Upper lobe of left lung (tissue), 6 donors: ENCODE data around the gene ST8SIA6. TPM values are rescaled to one million over a fixed set of nuclear protein-coding genes. Genes with fewer than 3 reads are reported as not detected.

Source experiments
- ATAC-seq, 2 donors: fragments of 200-7000 bp; cut with Tn5 transposase; one replicate each; pipeline ENCODE4 v1.9.1; 2022; ENCODE audit warnings: mild to moderate bottlenecking in 2 of 2, moderate library complexity in 2 of 2; ENCODE audit not compliant: low FRiP score in 2 of 2
- DNase-seq, 2 donors: peaks; one replicate each; pipeline ENCODE4 v3.0.0-alpha.2; 2019 to 2020
- H3K27ac ChIP-seq, 4 donors: fragments of 200-600 bp; sonication (generic); one replicate each; pipeline ENCODE4 v1.5.1; 2016 to 2019
- H3K27me3 ChIP-seq, 4 donors: fragments of 200-600 bp; sonication (generic); one replicate each; pipeline ENCODE4 v1.5.1; 2017 to 2019
- H3K36me3 ChIP-seq, 4 donors: fragments of 200-600 bp; sonication (generic); one replicate each; pipeline ENCODE4 v1.5.1; 2016 to 2019
- H3K4me1 ChIP-seq, 4 donors: fragments of 200-600 bp; sonication (generic); one replicate each; pipeline ENCODE4 v1.5.1; 2018 to 2019
- H3K4me3 ChIP-seq, 4 donors: fragments of 200-600 bp; sonication (generic); one replicate each; pipeline ENCODE4 v1.5.1; 2017 to 2019; ENCODE audit warnings: mild to moderate bottlenecking in 2 of 4, moderate library complexity in 1 of 4
- H3K9me3 ChIP-seq, 4 donors: fragments of 200-600 bp; sonication (generic); one replicate each; pipeline ENCODE4 v1.5.1; 2018 to 2019
- EP300 ChIP-seq, 4 donors: sonication (generic); formaldehyde crosslinking; IDR thresholded peaks; one replicate each; pipeline ENCODE4 v1.5.1; 2017; ENCODE audit warnings: antibody characterized with exemption in 4 of 4, control low read depth in 2 of 4
- POLR2A ChIP-seq, 4 donors: fragments of 450-650 bp; IDR thresholded peaks; one replicate each; pipeline ENCODE4 v1.5.1; 2016 to 2017; ENCODE audit warnings: antibody characterized with exemption in 4 of 4, mild to moderate bottlenecking in 2 of 4
- POLR2AphosphoS5 ChIP-seq, 2 donors: sonication (generic); formaldehyde crosslinking; IDR thresholded peaks; one replicate each; pipeline ENCODE4 v1.5.1; 2017; ENCODE audit warnings: antibody characterized with exemption in 2 of 2
- WGBS, 2 donors: methylation state at CpG; one replicate each; pipeline ENCODE4 v1.1.5; 2017 to 2018; 5-methylcytosine and 5-hydroxymethylcytosine counted together
- total RNA-seq, 6 donors: library from RNA; depleted of rRNA in 4 of 6; stranded (reverse); fragments of >200 nt in 4 of 6; gene quantifications; one replicate each; pipeline versions ENCODE4 v1.1.0 to v1.2.1, GENCODE V29; 2016 to 2021
- TF ChIP-seq, protein P1 (sequence below), 6 experiments: fragments of 450-650 bp in 4 of 6; fragments of 200-600 bp in 2 of 6; sonication (generic) in 2 of 6; IDR thresholded peaks; one replicate each; pipeline ENCODE4 v1.5.1; 2016 to 2019; ENCODE audit warnings: antibody characterized with exemption in 6 of 6
- donor health status: DM: no; HTN: no; CAD: no; lungs with moderate emphysema.
- donor health status: DM: no; HTN: yes; CAD: no; lungs with severe emphysema.

The ST8SIA6 gene
- total RNA-seq, 6 donors from 2014 or later = 5.5 to 12.6 (median 7.0) TPM

GRCh38 chr10:17289763-17290162 is 164.6 kb downstream of the ST8SIA6 start:
- WGBS, 2 donors = 91 to 94% methylated on average over 12 of the region's 12 CpGs

DNA sequence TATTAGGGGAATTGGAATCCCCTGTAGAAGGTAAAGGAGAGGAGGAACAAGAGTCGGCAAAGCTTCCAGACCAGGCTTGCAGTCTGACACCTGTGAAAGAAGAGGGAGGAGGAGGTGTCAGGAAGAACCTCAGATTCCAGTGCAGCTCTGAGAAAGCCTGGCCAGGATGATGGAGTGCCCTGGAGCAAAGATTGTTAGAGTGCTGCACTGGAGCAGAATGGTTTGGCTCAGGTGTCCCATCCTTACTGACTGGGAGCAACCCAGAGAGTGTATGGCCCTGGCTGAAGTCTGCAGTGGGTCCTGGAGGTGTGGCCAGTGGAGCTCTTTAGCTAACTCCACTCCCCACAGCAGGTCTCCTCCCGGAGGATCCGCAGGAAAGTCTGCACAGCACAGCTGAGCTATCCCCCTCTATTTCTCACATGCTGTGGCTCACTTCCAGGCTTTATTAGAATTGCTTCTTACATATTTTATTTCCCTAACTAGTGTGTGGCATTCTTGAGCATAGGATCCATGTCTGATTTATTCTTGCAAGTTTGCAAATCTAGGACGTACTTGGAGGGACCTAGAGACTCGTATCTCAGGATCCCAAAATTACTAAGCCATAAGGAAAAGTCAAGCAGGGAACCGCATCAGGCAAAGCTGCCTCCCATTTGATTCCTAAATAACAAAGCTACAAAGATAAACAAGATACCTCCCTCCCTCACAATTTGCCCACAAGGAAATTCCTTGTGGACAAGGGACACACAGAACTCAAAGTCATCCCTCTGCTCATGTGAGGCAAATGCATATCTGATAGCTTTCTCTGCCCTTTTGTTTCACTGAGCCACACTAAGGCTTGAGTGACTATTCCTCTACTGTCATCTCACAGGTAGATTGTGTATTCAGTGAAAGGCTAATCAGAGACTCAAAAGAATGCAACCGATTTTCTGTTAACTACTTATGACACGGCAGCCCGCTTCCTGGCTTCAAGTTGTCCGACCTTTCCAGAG is 167.5 kb downstream of the ST8SIA6 start:
- 65 to 66% methylated on average over 10 of the region's 10 CpGs for WGBS, 2 donors
- Histone ChIP-seq H3K27me3 (no peaks in the 10 kb centered on the region), H3K27ac (no peak overlapping the region), H3K9me3 (peaks cover 4 to 11% (median 8%) of the 10 kb centered on the region in 4 donors), H3K4me3 (no peak overlapping the region), H3K36me3 (no peaks in the 10 kb centered on the region), H3K4me1 (no peaks in the 10 kb centered on the region)
- peak in 1 of 2 donors; percentile 66 for ATAC-seq
- TF ChIP-seq POLR2A (IDR thresholded peaks at IDR 0.05) (no peak), EP300 (IDR thresholded peaks at IDR 0.05) (no peak), POLR2AphosphoS5 (IDR thresholded peaks at IDR 0.05) (no peak)
- TF ChIP-seq, protein P1, sequence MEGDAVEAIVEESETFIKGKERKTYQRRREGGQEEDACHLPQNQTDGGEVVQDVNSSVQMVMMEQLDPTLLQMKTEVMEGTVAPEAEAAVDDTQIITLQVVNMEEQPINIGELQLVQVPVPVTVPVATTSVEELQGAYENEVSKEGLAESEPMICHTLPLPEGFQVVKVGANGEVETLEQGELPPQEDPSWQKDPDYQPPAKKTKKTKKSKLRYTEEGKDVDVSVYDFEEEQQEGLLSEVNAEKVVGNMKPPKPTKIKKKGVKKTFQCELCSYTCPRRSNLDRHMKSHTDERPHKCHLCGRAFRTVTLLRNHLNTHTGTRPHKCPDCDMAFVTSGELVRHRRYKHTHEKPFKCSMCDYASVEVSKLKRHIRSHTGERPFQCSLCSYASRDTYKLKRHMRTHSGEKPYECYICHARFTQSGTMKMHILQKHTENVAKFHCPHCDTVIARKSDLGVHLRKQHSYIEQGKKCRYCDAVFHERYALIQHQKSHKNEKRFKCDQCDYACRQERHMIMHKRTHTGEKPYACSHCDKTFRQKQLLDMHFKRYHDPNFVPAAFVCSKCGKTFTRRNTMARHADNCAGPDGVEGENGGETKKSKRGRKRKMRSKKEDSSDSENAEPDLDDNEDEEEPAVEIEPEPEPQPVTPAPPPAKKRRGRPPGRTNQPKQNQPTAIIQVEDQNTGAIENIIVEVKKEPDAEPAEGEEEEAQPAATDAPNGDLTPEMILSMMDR (IDR thresholded peaks at IDR 0.05) = no peak
- no peak for DNase-seq

More at GRCh38 chr10:17289763-17290162, 164.6 kb downstream of the ST8SIA6 start:
- TF ChIP-seq POLR2A (IDR thresholded peaks at IDR 0.05) (no peak), EP300 (IDR thresholded peaks at IDR 0.05) (no peak), POLR2AphosphoS5 (IDR thresholded peaks at IDR 0.05) (no peak)
- TF ChIP-seq, protein P1 (IDR thresholded peaks at IDR 0.05) = no peak
- no peaks in the 10 kb centered on the region for H3K27me3 ChIP-seq
- no peaks in the 10 kb centered on the region for H3K9me3 ChIP-seq
- ATAC-seq (no peak), DNase-seq (no peak)
- no peaks in the 10 kb centered on the region for H3K36me3 ChIP-seq
- H3K4me3 ChIP-seq = no peak overlapping the region
- H3K27ac ChIP-seq = no peak overlapping the region
- H3K4me1 ChIP-seq = no peaks in the 10 kb centered on the region

DNA sequence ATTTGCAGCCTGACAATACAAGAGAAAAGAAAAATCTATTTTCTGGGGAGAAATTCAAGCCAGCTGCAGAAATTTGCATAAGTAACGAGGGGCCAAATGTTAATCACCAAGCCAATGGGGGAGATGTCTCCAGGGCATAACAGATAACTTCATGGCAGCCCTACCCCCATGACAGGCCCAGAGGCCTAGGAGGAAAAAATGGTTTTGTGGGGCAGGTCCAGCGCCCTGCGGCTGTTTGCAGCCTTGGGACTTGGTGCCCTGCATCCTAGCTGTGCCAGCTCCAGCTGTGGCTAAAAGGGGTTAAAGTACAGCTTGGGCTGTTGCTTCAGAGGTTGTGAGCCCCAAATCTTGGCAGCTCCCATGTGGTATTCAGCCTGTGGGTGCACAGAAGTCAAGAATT is 172.1 kb downstream of the ST8SIA6 start:
- H3K27ac ChIP-seq = no peak overlapping the region
- peaks cover 4 to 12% (median 9%) of the 10 kb centered on the region in 4 donors for H3K9me3 ChIP-seq
- H3K4me1 ChIP-seq = no peaks in the 10 kb centered on the region
- ATAC-seq = no peak
- TF ChIP-seq, protein P1 (IDR thresholded peaks at IDR 0.05) = no peak
- TF ChIP-seq EP300 (IDR thresholded peaks at IDR 0.05) (no peak), POLR2A (IDR thresholded peaks at IDR 0.05) (no peak), POLR2AphosphoS5 (IDR thresholded peaks at IDR 0.05) (no peak)
- H3K27me3 ChIP-seq = no peaks in the 10 kb centered on the region
- H3K4me3 ChIP-seq = no peak overlapping the region
- WGBS, 2 donors = 88 to 92% methylated on average over 3 of the region's 3 CpGs
- peak in 1 of 2 donors; percentile 2 for DNase-seq
- H3K36me3 ChIP-seq = no peaks in the 10 kb centered on the region

GRCh38 chr10:17278607-17279240 is 175.7 kb downstream of the ST8SIA6 start:
- Histone ChIP-seq H3K4me3 (no peak overlapping the region), H3K4me1 (no peaks in the 10 kb centered on the region), H3K9me3 (peaks cover 4 to 12% (median 9%) of the 10 kb centered on the region in 4 donors), H3K27ac (no peak overlapping the region), H3K27me3 (no peaks in the 10 kb centered on the region), H3K36me3 (no peaks in the 10 kb centered on the region)
- 85% methylated on average over 4 of the region's 4 CpGs for WGBS, 2 donors
- DNase-seq (no peak), ATAC-seq (no peak)
- TF ChIP-seq, protein P1 (IDR thresholded peaks at IDR 0.05) = no peak
- TF ChIP-seq EP300 (IDR thresholded peaks at IDR 0.05) (no peak), POLR2A (IDR thresholded peaks at IDR 0.05) (no peak), POLR2AphosphoS5 (IDR thresholded peaks at IDR 0.05) (no peak)
